Measurements from ENCODE around the gene SUN2.
A peak's percentile ranks its signal among the peaks of the same experiment; 100 is the strongest.
"Not testable (repeated sequence)": the region's sequence is repeated elsewhere in the genome, so short reads cannot be mapped to it uniquely, and the experiment has no call there.

The SUN2 gene, protein sequence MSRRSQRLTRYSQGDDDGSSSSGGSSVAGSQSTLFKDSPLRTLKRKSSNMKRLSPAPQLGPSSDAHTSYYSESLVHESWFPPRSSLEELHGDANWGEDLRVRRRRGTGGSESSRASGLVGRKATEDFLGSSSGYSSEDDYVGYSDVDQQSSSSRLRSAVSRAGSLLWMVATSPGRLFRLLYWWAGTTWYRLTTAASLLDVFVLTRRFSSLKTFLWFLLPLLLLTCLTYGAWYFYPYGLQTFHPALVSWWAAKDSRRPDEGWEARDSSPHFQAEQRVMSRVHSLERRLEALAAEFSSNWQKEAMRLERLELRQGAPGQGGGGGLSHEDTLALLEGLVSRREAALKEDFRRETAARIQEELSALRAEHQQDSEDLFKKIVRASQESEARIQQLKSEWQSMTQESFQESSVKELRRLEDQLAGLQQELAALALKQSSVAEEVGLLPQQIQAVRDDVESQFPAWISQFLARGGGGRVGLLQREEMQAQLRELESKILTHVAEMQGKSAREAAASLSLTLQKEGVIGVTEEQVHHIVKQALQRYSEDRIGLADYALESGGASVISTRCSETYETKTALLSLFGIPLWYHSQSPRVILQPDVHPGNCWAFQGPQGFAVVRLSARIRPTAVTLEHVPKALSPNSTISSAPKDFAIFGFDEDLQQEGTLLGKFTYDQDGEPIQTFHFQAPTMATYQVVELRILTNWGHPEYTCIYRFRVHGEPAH

GRCh38 chr22:38755911-38756532 is at the start of gene SUN2:
SUN2 (minus strand) TSS chr22:38755998; CDS start chr22:38752628, 3,370 bp downstream.
- DNase-seq (ENCODE audit: low read depth in 3 of 3, low spot score in 1 of 3) = peak; percentile 82 to 93 (median 89)

DNA sequence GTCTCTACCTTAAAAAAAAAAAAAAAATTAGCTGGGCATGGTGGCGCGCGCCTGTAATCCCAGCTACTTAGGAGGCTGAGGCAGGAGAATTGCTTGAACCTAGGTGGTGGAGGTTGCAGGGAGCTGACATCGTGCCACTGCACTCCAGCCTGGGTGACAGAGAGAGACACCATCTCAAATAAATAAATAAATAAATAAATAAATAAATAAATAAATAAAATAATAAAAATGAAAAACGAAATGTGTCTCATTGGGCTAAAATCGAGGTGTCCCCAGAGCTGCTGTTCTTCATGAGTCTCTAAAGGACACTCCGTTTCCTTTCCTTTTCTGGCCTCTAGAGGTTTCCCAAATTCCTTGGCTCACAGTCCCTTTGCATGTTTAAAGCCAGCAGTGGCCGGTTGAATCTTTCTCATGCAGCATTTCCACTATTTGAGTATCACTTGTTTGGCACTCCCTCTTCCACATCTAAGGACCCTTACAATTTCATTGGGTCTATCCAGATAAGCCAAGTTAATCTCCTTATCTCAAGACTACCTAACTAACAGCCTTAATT is 49.3 kb upstream of the SUN2 start:
- DNase-seq (ENCODE audit: low read depth in 3 of 3, low spot score in 1 of 3) = not testable (repeated sequence)

GRCh38 chr22:38802671-38803121 is 46.9 kb upstream of the SUN2 start:
- no peak for DNase-seq (ENCODE audit: low read depth in 3 of 3, low spot score in 1 of 3)

DNA sequence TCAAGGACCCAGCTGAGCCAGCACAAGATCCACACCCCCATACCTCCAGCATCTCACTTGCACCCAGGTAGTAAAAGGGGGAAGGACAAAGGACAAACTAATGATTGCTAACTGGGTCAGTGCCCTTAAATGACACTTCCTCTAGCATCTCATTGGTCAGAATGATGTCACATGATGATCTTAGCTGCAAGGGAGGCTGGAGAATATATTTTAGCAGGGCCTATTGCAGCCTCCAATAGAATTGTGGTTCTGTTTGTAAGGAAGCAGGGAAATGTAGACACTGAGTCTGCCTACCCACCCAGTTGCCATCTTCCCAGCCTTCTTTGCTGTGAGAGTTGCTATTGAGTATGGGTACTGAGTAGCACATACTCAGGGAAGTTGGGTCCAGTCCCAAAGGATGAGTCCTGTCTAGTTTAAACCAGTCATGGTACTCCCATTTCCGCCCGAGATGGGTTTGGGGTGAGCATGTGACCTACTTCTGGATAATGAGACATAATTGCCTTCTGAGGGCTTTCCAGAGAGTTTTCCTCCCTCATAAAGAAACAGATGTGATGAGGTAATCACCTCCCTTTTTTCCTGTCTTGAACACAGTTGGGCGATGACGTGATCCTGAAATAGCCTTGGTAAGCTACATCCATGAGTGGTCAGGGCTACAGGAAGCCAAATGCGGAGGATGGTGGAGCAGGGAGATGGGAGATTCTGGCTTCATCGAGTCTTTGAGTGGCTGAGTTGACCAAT is 43.6 kb upstream of the SUN2 start:
- DNase-seq (ENCODE audit: low read depth in 3 of 3, low spot score in 1 of 3) = no peak

GRCh38 chr22:38798496-38798895 is 42.7 kb upstream of the SUN2 start:
- DNase-seq (ENCODE audit: low read depth in 3 of 3, low spot score in 1 of 3) = no peak

- DNase-seq (ENCODE audit: low read depth in 3 of 3, low spot score in 1 of 3) = no peak
Observed at GRCh38 chr22:38796262-38796957, 40.6 kb upstream of the SUN2 start.

DNA sequence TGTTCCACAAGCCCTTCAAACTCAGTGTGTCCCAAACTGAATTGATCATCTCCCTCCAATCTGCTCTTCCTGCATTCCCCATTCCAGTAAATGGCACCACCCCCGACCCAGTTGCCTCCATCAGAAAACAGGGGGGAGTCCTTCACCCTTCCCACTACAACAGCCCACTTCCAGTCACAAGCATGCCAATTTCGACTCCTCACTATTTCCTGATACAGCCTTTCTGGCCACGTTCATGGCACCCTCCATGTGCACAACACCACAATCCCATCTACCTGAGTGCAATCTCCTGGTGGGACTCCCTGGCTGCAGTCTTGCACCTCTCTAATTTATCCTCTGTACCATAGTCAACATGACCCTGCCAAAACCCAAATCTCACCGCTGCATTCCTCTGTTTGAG is 39.8 kb upstream of the SUN2 start:
- no peak for DNase-seq (ENCODE audit: low read depth in 3 of 3, low spot score in 1 of 3)

DNA sequence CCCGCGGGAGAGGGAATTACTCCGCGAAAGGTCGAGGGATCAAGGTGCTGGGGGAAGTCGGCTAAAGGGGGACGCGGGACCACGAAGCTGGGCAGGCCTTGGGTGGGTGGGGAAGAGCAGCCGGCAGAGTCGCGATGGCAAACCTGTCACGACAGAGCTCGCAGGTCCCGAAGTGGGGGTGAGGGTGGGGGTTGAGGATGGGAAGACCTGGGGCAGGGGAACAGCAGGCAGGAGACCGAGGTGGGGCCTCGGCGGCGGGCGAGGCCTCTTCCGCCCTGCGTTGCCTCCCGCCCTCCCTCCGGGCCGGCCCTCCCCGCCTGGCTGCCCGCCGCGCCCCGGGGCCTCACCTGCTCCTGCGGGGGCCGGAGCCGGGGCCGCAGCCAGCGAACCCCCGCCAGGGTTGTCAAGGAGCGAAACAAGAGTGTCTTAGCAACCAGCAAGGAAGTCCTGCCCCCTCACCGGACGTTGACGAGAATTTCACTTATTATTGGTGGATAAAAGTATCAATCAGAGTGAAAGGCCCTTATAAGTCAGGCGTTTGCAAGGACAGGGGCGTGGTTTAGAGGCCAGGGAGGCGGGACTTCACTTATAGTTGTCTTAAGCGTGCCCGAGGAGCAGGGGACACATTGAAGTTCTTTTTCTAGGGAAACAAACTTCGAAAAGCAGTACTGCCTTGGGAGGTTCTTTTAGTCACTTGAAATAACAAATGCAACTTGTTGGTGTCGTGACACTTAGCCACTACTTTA is 38.1 kb upstream of the SUN2 start, which contains the start of gene DNAL4:
DNAL4 (minus strand) TSS at position 423 of the 746 bp plus-strand sequence. CDS start 11,412 bp downstream, outside the sequence.
- peak; percentile 73 to 84 (median 80) for DNase-seq (ENCODE audit: low read depth in 3 of 3, low spot score in 1 of 3)

- no peak for DNase-seq (ENCODE audit: low read depth in 3 of 3, low spot score in 1 of 3)
Observed at GRCh38 chr22:38793317-38793716, 37.5 kb upstream of the SUN2 start.

DNA sequence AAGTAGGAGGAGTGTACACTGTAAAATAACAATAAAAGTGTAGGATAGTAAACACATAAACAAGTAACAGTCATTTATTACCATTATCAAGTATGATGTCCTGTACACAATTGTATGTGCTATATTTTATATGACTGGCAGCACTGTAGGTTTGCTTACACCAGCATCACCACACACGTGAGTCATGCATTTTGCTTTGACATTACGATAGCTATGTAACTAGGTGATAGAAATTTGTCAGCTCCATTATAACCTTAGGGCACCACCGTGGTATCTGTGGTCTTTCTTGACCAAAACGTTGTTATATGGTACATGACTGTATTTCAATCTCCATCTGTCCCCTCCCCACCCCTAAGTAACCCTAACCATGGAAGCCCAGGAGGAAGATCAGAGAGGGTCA is 37.0 kb upstream of the SUN2 start:
- no peak for DNase-seq (ENCODE audit: low read depth in 3 of 3, low spot score in 1 of 3)

GRCh38 chr22:38789606-38790005 is 33.8 kb upstream of the SUN2 start:
- no peak for DNase-seq (ENCODE audit: low read depth in 3 of 3, low spot score in 1 of 3)

GRCh38 chr22:38788846-38789245 is 33.0 kb upstream of the SUN2 start:
- DNase-seq (ENCODE audit: low read depth in 3 of 3, low spot score in 1 of 3) = no peak

- no peak for DNase-seq (ENCODE audit: low read depth in 3 of 3, low spot score in 1 of 3)
Observed at GRCh38 chr22:38788021-38788816, 32.4 kb upstream of the SUN2 start.

GRCh38 chr22:38786631-38787030 is 30.8 kb upstream of the SUN2 start:
- DNase-seq (ENCODE audit: low read depth in 3 of 3, low spot score in 1 of 3) = no peak

GRCh38 chr22:38784856-38785255 is 29.1 kb upstream of the SUN2 start:
- DNase-seq (ENCODE audit: low read depth in 3 of 3, low spot score in 1 of 3) = no peak

- DNase-seq (ENCODE audit: low read depth in 3 of 3, low spot score in 1 of 3) = no peak
Observed at GRCh38 chr22:38784035-38784434, 28.2 kb upstream of the SUN2 start.

DNA sequence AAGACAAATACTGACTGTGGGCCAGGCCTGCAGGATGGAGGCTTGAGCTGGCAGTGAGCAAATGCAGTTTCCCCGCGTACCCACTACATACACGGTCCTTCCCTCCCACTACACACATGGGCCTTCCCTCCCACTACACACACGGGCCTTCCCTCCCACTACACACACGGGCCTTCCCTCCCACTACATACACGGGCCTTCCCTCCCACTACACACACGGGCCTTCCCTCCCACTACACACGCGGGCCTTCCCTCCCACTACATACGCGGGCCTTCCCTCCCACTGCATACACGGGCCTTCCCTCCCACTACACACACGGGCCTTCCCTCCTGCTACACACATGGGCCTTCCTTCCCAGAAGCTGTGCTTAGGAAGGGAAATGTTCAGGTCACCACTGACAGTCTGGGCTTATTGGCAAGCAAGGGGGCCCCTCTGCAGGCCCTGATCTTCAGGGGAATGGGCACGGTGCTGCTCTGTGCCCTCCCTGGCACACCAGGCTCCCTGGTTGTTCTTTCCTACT is 27.4 kb upstream of the SUN2 start:
- DNase-seq (ENCODE audit: low read depth in 3 of 3, low spot score in 1 of 3) = no peak

DNA sequence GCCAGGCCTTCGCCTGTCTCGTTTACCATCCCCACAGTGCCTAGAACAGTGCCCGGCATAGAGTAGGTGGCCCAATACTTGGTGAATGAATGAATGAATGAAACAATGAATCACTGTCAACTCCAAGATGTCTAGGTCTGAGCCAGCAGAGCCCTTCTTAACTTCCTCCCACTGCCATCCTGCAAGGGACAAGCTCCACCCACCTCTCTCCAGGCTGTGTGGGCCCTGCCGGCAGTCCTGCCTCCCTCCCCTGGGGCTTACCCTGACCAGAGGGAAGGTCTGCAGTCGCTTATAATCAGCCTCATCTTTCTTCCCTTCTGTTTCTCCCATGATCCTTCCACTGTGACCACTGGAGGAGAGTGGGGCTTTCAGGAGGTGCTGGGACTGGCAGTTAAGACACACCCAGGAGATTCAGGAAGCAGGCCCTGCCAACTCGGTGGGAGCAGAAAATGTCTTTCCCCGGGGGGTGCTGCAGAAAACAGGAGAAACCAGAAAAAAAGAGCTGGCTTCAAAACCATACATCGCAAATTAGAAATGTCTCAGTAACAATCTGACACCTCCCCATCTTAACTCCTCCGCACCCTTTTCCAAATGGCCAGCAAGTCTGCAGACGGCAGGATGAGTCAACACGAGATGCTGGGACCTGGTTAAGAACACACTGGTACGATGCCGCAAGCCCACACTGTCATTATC is 26.8 kb upstream of the SUN2 start:
- no peak for DNase-seq (ENCODE audit: low read depth in 3 of 3, low spot score in 1 of 3)
